Astrocyte of the cerebellum (primary cell): ENCODE measurements around the gene MDFI.

Experiments
- DNase-seq: peaks from one replicate; pipeline ENCODE4 v3.0.0-alpha.2; 2011; ENCODE audit warnings: low read depth
- H3K4me3 ChIP-seq: 2 replicates; pipeline ENCODE4 v1.5.1; 2011; ENCODE audit warnings: mild to moderate bottlenecking, low read depth, low read length, moderate library complexity
- in situ Hi-C: cut with HindIII; loops from 2 replicates; pipeline ENCODE4 v1.10.0; 2017; ENCODE audit warnings: low sequenced_read_pairs
- TF ChIP-seq, protein P1 (sequence below): IDR thresholded peaks from 2 replicates; pipeline ENCODE4 v1.5.1; 2012; ENCODE audit warnings: low read length, low read depth, moderate library complexity, mild to moderate bottlenecking; ENCODE audit errors: missing control alignments

MDFI gene

DNA sequence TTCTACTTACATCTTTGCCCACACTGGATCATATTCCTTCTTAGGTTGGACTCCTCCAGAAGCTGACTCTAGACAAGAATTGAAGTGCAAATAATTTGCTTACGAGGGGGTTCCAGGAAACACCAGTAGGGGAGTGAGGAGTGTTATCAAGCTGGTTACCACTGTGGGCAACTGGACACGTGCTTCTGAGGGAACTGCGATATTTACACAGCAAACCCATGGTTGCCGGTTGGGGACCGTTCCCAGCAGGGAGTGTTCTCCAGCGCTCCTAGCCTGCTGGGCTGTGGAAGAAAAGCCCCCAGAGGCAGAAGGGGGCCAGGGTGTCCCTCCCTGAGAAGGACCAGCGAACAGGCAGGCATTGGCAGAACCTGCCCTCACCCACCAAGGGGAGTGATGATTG is 21.7 kb downstream of the MDFI start:
- DNase-seq, result no peak
- in situ Hi-C loops, result loop anchor here (5.0 kb wide), 1 partner anchor 68 kb away; no protein-coding TSS in a partner anchor
- TF ChIP-seq, protein P1, sequence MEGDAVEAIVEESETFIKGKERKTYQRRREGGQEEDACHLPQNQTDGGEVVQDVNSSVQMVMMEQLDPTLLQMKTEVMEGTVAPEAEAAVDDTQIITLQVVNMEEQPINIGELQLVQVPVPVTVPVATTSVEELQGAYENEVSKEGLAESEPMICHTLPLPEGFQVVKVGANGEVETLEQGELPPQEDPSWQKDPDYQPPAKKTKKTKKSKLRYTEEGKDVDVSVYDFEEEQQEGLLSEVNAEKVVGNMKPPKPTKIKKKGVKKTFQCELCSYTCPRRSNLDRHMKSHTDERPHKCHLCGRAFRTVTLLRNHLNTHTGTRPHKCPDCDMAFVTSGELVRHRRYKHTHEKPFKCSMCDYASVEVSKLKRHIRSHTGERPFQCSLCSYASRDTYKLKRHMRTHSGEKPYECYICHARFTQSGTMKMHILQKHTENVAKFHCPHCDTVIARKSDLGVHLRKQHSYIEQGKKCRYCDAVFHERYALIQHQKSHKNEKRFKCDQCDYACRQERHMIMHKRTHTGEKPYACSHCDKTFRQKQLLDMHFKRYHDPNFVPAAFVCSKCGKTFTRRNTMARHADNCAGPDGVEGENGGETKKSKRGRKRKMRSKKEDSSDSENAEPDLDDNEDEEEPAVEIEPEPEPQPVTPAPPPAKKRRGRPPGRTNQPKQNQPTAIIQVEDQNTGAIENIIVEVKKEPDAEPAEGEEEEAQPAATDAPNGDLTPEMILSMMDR, result no peak

DNA sequence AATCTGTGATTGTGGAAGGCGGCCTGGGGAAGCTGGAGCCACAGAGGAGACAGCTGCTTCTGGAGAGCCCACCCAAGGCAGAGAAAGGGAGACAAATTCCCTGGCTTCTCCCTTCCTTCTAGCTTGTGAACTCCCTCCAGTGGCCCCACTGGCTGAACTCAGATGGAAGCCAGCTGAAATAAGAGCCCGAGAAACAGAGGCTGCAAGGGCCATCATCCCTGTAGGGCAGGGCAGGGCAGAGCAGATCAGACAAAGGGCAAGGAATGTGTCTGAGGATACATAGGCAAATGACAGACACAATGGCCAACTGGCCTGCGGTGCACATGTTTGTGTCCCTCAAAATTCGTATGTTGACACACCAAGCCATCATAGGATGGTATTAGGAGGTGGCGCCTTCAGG is 25.3 kb downstream of the MDFI start:
- TF ChIP-seq, protein P1, result no peak
- DNase-seq, result no peak
- H3K4me3 ChIP-seq, result no peak overlapping the region
- in situ Hi-C loops, result no loop called here

More for the DNA sequence above, 21.7 kb downstream of the MDFI start:
- no peak overlapping the region for H3K4me3 ChIP-seq

DNA sequence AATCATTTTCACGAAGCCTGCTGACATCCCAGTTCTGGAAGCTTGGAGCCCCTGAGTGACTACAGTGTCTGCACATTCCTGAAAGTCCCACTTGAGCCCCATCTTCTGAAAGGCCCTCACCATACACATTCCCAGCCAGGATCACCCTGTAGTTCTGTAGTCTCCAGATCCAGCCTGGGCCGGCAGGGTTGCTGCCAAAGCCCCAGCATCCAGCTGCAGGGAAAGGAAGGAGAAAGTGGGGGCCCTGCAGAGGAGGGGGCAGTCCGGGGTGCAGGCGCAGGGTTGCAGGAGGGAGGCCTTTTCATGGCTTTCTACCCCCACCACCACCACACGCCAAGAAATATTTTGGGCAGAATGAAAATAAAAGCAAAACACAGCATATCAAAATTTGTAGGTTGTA is 26.0 kb downstream of the MDFI start:
- TF ChIP-seq, protein P1, result no peak
- in situ Hi-C loops, result no loop called here
- H3K4me3 ChIP-seq, result no peak overlapping the region
- no peak for DNase-seq

DNA sequence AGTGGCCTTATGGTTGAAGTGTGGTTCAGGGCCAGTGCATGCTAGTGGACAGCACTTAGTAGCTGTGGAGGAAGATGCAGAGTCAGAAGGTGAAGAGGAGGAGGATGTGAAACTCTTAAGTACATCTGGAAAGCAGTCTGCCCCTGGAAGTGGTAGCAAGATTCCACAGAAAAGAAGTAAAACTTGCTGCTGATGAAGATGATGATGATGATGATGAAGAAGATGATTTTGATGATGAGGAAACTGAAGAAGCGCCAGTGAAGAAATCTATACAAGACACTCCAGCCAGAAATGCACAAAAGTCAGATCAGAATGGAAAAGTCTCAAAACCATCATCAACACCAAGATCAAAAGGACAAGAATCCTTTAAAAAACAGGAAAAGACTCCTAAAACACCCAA is 28.9 kb downstream of the MDFI start:
- DNase-seq, result no peak
- H3K4me3 ChIP-seq, result no peak overlapping the region
- TF ChIP-seq, protein P1, result no peak
- in situ Hi-C loops, result no loop called here

DNA sequence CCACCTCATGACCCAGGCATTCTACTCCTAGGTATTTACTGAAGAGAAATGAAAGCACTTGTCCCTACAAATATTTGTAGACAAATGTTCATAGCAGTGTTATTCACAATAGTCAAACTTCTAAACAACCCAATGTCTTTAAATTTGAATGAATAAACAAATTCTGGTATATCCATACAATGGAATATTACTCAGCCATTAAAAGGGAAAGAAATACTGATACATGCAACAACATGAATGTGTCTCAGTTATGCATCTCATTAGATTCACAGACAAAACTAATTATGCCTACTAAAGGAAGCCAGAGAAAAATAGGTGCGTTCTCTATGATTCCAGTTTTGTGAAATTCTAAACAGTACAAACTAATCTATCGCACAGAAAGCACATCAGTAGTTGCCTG is 30.7 kb downstream of the MDFI start:
- DNase-seq, result no peak
- TF ChIP-seq, protein P1, result no peak

DNA sequence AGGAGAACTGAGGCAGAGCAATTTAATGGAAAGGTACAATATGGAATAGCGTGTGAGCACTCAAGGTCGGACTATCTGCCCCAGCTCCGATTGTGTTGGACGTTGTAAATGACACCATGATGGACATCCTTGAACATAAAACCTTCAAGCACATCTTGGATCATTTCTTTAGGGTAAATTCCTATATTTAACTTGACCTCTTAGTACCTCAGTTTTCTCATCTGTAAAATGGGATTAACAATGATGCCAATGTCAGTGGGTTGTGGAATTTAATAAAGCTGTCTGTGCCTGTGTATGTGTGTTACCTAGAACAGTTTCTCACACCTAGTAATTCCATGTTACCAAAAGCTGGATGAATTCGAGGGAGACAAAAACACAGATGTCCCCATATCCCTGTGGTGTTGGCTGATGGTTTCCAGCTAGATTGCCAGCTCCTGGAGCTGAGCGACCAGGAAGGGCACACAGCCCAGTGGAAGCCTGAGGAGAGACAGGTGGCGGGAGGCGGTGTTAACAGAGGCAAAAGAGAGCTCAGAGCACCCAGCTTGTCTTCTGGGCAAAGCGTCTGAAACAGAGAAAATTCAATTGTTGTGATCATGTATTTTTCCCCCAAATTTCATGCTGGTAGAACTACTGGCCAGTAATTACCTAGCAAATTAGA is 32.6 kb downstream of the MDFI start:
- TF ChIP-seq, protein P1, result no peak
- in situ Hi-C loops, result no loop called here
- no peak for DNase-seq
- no peak overlapping the region for H3K4me3 ChIP-seq

More for the DNA sequence above, 30.7 kb downstream of the MDFI start:
- H3K4me3 ChIP-seq, result no peak overlapping the region
- in situ Hi-C loops, result no loop called here
